HepG2 (cell line): ENCODE results near the gene NOL11. TPM values are rescaled to one million over a fixed set of nuclear protein-coding genes. Genes with fewer than 3 reads are reported as not detected.

Experiments
- CEBPB ChIP-seq: IDR thresholded peaks from 2 replicates; pipeline ENCODE4 v1.6.1; 2011; ENCODE audit warnings: low read depth, low read length, improper control_type of control experiment, borderline replicate concordance
- CHD2 ChIP-seq: IDR thresholded peaks from 2 replicates; pipeline ENCODE4 v1.6.1; 2011; ENCODE audit warnings: low read depth, low read length, improper control_type of control experiment
- ESRRA ChIP-seq: sonication (generic); formaldehyde crosslinking; IDR thresholded peaks from 2 replicates; pipeline ENCODE4 v1.5.1; 2020; ENCODE audit warnings: mild to moderate bottlenecking, low read depth, missing genetic modification reagents
- GLI4 ChIP-seq: sonication (generic); formaldehyde crosslinking; IDR thresholded peaks from 2 replicates; pipeline ENCODE4 v1.5.1; 2020; ENCODE audit warnings: missing genetic modification reagents, mild to moderate bottlenecking, moderate library complexity, borderline replicate concordance
- HHEX ChIP-seq: IDR thresholded peaks from 2 replicates; pipeline ENCODE4 v1.6.1; 2016; ENCODE audit warnings: control low read depth
- HOXA7 ChIP-seq: sonication (generic); formaldehyde crosslinking; IDR thresholded peaks from 2 replicates; pipeline ENCODE4 v1.8.1; 2022; ENCODE audit warnings: mild to moderate bottlenecking, missing genetic modification reagents, moderate library complexity
- KLF6 ChIP-seq: IDR thresholded peaks from 2 replicates; pipeline ENCODE4 v1.8.0; 2016; ENCODE audit warnings: missing biosample characterization, missing genetic modification reagents
- MATR3 ChIP-seq: sonication (generic); formaldehyde crosslinking; IDR thresholded peaks from 2 replicates; pipeline ENCODE4 v1.4.0; 2020; ENCODE audit warnings: missing genetic modification reagents
- MBD4 ChIP-seq: IDR thresholded peaks from 2 replicates; pipeline ENCODE4 v1.6.1; 2012; ENCODE audit warnings: low read length, inconsistent platforms, borderline replicate concordance
- NFATC3 ChIP-seq: sonication (generic); formaldehyde crosslinking; IDR thresholded peaks from 2 replicates; pipeline ENCODE4 v1.5.1; 2020; ENCODE audit warnings: mild to moderate bottlenecking, missing genetic modification reagents
- PPARG ChIP-seq: conservative IDR thresholded peaks from 2 replicates; pipeline ENCODE4 v1.6.1; 2016; ENCODE audit warnings: missing biosample characterization, missing genetic modification reagents
- RNF219 ChIP-seq: sonication (generic); formaldehyde crosslinking; IDR thresholded peaks from 2 replicates; pipeline ENCODE4 v1.5.0; 2020; ENCODE audit warnings: mild to moderate bottlenecking, missing genetic modification reagents
- SRSF1 ChIP-seq: fragments of 200-400 bp; formaldehyde crosslinking; optimal IDR thresholded peaks from 2 replicates; pipeline ENCODE3; 2017; ENCODE audit warnings: mild to moderate bottlenecking, low read depth, low read length, moderate library complexity
- ZFP36L1 ChIP-seq: sonication (generic); formaldehyde crosslinking; IDR thresholded peaks from 2 replicates; pipeline ENCODE4 v1.8.0; 2022; ENCODE audit warnings: mild to moderate bottlenecking, missing genetic modification reagents, moderate library complexity
- ZNF33A ChIP-seq: sonication (generic); formaldehyde crosslinking; IDR thresholded peaks from 2 replicates; pipeline ENCODE4 v1.5.1; 2020; ENCODE audit warnings: missing genetic modification reagents, mild to moderate bottlenecking, moderate library complexity, borderline replicate concordance
- ZNF382 ChIP-seq: sonication (generic); formaldehyde crosslinking; IDR thresholded peaks from 2 replicates; pipeline ENCODE4 v1.5.0; 2020; ENCODE audit warnings: missing genetic modification reagents, mild to moderate bottlenecking, borderline replicate concordance
- ZSCAN12 ChIP-seq: sonication (generic); formaldehyde crosslinking; IDR thresholded peaks from 2 replicates; pipeline ENCODE4 v1.9.0; 2021; ENCODE audit warnings: mild to moderate bottlenecking, missing genetic modification reagents
- polyA plus RNA-seq, 8 experiments: library from polyadenylated mRNA; depleted of rRNA in 3 of 8; stranded (reverse) in 7 of 8; unstranded in 1 of 8; fragments of >200 nt; fragmentation: Illumina TruSeq in 4 of 8; extraction: Trizol in 4 of 8; gene quantifications; 2 replicates each; pipeline versions ENCODE4 v1.2.1 to v1.2.3, GENCODE V29; 2011 to 2016; ENCODE audit warnings: low read depth in 4 of 8, missing spikeins in 1 of 8, mixed read lengths in 1 of 8; ENCODE audit not compliant: insufficient read depth in 1 of 8
- total RNA-seq, 5 experiments: library from RNA; depleted of rRNA; stranded (reverse); fragments of >200 nt; fragmentation: Illumina TruSeq; extraction: Trizol; gene quantifications; 2 replicates each; pipeline ENCODE4 v1.2.3, GENCODE V29; 2016; ENCODE audit warnings: low read depth in 1 of 5
- TF ChIP-seq, protein P1 (sequence below): IDR thresholded peaks from 2 replicates; pipeline ENCODE4 v1.6.1; 2012; ENCODE audit warnings: low read length, improper control_type of control experiment
- TF ChIP-seq, protein P2 (sequence below): IDR thresholded peaks from 2 replicates; pipeline ENCODE4 v1.6.1; 2016; ENCODE audit warnings: mild to moderate bottlenecking
- TF ChIP-seq, protein P3 (sequence below): sonication (generic); formaldehyde crosslinking; IDR thresholded peaks from 2 replicates; pipeline ENCODE4 v1.4.0; 2020; ENCODE audit warnings: mild to moderate bottlenecking, missing genetic modification reagents
- TF ChIP-seq, protein P4 (sequence below): sonication (generic); formaldehyde crosslinking; IDR thresholded peaks from 2 replicates; pipeline ENCODE4 v1.5.1; 2020; ENCODE audit warnings: mild to moderate bottlenecking, missing genetic modification reagents, borderline replicate concordance

The NOL11 gene
- total and polyA plus RNA-seq, 2 of the 13 experiments (the other 11 are each of a cell fraction or from before 2014, with no cell fraction given) = 45.8 to 124 TPM

- TF ChIP-seq, protein P1, sequence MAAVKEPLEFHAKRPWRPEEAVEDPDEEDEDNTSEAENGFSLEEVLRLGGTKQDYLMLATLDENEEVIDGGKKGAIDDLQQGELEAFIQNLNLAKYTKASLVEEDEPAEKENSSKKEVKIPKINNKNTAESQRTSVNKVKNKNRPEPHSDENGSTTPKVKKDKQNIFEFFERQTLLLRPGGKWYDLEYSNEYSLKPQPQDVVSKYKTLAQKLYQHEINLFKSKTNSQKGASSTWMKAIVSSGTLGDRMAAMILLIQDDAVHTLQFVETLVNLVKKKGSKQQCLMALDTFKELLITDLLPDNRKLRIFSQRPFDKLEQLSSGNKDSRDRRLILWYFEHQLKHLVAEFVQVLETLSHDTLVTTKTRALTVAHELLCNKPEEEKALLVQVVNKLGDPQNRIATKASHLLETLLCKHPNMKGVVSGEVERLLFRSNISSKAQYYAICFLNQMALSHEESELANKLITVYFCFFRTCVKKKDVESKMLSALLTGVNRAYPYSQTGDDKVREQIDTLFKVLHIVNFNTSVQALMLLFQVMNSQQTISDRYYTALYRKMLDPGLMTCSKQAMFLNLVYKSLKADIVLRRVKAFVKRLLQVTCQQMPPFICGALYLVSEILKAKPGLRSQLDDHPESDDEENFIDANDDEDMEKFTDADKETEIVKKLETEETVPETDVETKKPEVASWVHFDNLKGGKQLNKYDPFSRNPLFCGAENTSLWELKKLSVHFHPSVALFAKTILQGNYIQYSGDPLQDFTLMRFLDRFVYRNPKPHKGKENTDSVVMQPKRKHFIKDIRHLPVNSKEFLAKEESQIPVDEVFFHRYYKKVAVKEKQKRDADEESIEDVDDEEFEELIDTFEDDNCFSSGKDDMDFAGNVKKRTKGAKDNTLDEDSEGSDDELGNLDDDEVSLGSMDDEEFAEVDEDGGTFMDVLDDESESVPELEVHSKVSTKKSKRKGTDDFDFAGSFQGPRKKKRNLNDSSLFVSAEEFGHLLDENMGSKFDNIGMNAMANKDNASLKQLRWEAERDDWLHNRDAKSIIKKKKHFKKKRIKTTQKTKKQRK = no peak
- TF ChIP-seq, protein P2, sequence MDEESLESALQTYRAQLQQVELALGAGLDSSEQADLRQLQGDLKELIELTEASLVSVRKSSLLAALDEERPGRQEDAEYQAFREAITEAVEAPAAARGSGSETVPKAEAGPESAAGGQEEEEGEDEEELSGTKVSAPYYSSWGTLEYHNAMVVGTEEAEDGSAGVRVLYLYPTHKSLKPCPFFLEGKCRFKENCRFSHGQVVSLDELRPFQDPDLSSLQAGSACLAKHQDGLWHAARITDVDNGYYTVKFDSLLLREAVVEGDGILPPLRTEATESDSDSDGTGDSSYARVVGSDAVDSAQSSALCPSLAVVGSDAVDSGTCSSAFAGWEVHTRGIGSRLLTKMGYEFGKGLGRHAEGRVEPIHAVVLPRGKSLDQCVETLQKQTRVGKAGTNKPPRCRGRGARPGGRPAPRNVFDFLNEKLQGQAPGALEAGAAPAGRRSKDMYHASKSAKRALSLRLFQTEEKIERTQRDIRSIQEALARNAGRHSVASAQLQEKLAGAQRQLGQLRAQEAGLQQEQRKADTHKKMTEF (CRISPR knock-in tag) = 0 out of 2 replicates have a peak, but pooled peaks have one; percentile 49
- TF ChIP-seq MBD4 = no peak
- TF ChIP-seq ESRRA (CRISPR knock-in tag) = peak; percentile 30; the same call in 1 of the 2 replicates
- no peak for TF ChIP-seq KLF6 (CRISPR knock-in tag)
- no peak for TF ChIP-seq ZSCAN12 (CRISPR knock-in tag)
- TF ChIP-seq, protein P3, sequence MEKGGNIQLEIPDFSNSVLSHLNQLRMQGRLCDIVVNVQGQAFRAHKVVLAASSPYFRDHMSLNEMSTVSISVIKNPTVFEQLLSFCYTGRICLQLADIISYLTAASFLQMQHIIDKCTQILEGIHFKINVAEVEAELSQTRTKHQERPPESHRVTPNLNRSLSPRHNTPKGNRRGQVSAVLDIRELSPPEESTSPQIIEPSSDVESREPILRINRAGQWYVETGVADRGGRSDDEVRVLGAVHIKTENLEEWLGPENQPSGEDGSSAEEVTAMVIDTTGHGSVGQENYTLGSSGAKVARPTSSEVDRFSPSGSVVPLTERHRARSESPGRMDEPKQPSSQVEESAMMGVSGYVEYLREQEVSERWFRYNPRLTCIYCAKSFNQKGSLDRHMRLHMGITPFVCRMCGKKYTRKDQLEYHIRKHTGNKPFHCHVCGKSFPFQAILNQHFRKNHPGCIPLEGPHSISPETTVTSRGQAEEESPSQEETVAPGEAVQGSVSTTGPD (CRISPR knock-in tag) = no peak
- TF ChIP-seq RNF219 (CRISPR knock-in tag) = no peak
- TF ChIP-seq ZNF382 (CRISPR knock-in tag) = no peak
- no peak for TF ChIP-seq SRSF1
- no peak for TF ChIP-seq CHD2
- TF ChIP-seq, protein P4, sequence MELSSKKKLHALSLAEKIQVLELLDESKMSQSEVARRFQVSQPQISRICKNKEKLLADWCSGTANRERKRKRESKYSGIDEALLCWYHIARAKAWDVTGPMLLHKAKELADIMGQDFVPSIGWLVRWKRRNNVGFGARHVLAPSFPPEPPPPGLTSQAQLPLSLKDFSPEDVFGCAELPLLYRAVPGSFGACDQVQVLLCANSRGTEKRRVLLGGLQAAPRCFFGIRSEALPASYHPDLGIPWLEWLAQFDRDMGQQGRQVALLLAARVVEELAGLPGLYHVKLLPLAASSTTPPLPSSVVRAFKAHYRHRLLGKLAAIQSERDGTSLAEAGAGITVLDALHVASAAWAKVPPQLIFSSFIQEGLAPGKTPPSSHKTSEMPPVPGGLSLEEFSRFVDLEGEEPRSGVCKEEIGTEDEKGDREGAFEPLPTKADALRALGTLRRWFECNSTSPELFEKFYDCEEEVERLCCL (CRISPR knock-in tag) = no peak
- no peak for TF ChIP-seq ZFP36L1 (CRISPR knock-in tag)
- TF ChIP-seq ZNF33A = no peak
- no peak for TF ChIP-seq HOXA7 (CRISPR knock-in tag)
- TF ChIP-seq PPARG (CRISPR knock-in tag) = no peak
- 0 out of 2 replicates have a peak, but pooled peaks have one; percentile 19 for TF ChIP-seq NFATC3 (CRISPR knock-in tag)
- TF ChIP-seq CEBPB = no peak
- TF ChIP-seq GLI4 (CRISPR knock-in tag) = no peak
- TF ChIP-seq HHEX (CRISPR knock-in tag) = no peak
- TF ChIP-seq MATR3 (CRISPR knock-in tag) = no peak
Measured at GRCh38 chr17:67779098-67779672, 61.4 kb downstream of the NOL11 start (continued).
